GM12878 (cell line): ENCODE measurements around the gene UBAC2. TPM values are rescaled to one million over a fixed set of nuclear protein-coding genes. Genes with fewer than 3 reads are reported as not detected.
A peak's percentile ranks its signal among the peaks of the same experiment; 100 is the strongest.

Source experiments
- CHD1 ChIP-seq: IDR thresholded peaks from 2 replicates; pipeline ENCODE4 v1.6.1; 2012; ENCODE audit warnings: low read depth, low read length, improper control_type of control experiment
- CHD2 ChIP-seq: IDR thresholded peaks from 2 replicates; pipeline ENCODE4 v1.6.1; 2011; ENCODE audit warnings: low read depth, low read length, improper control_type of control experiment, borderline replicate concordance
- EZH2 ChIP-seq: IDR thresholded peaks from 2 replicates; pipeline ENCODE4 v1.6.1; 2012; ENCODE audit warnings: low read depth, mild to moderate bottlenecking, control low read depth, inconsistent platforms, low read length, borderline replicate concordance; ENCODE audit not compliant: control insufficient read depth
- GABPA ChIP-seq: IDR thresholded peaks from 2 replicates; pipeline ENCODE4 v1.6.1; 2014; ENCODE audit warnings: antibody characterized with exemption, low read depth, mild to moderate bottlenecking, inconsistent platforms
- KAT2A ChIP-seq: conservative IDR thresholded peaks from 2 replicates; pipeline ENCODE4 v1.6.1; 2011; ENCODE audit warnings: low read depth, low read length; ENCODE audit not compliant: control insufficient read depth
- MYB ChIP-seq: fragments of 150-350 bp; IDR thresholded peaks from 2 replicates; pipeline ENCODE4 v1.6.1; 2014; ENCODE audit warnings: mild to moderate bottlenecking, low read depth, low read length, borderline replicate concordance
- NBN ChIP-seq: fragments of 450-650 bp; IDR thresholded peaks from 2 replicates; pipeline ENCODE4 v1.6.1; 2016
- NFIC ChIP-seq: IDR thresholded peaks from 2 replicates; pipeline ENCODE4 v1.6.1; 2012; ENCODE audit warnings: low read depth, mild to moderate bottlenecking, inconsistent platforms, low read length, moderate library complexity
- NR2C2 ChIP-seq: IDR thresholded peaks from 2 replicates; pipeline ENCODE4 v1.6.1; 2011; ENCODE audit warnings: borderline replicate concordance, low read depth; ENCODE audit not compliant: control insufficient read depth, insufficient read length
- PAX8 ChIP-seq: fragments of 450-650 bp; IDR thresholded peaks from 2 replicates; pipeline ENCODE4 v1.6.1; 2017; ENCODE audit warnings: mild to moderate bottlenecking, moderate library complexity
- POLR2A ChIP-seq: IDR thresholded peaks from 2 replicates; pipeline ENCODE4 v1.6.1; 2011; ENCODE audit warnings: low read depth, mild to moderate bottlenecking, low read length
- POU2F2 ChIP-seq: IDR thresholded peaks from 3 replicates; pipeline ENCODE4 v1.6.1; 2011; ENCODE audit warnings: low read depth, mild to moderate bottlenecking, low read length, borderline replicate concordance
- RFX5 ChIP-seq: IDR thresholded peaks from 2 replicates; pipeline ENCODE4 v1.6.1; 2011; ENCODE audit warnings: low read depth, low read length, improper control_type of control experiment
- SRF ChIP-seq, 2 experiments: IDR thresholded peaks; 2 replicates each; pipeline ENCODE4 v1.6.1; 2011; ENCODE audit warnings: low read depth in 2 of 2, low read length in 2 of 2, mild to moderate bottlenecking in 1 of 2, moderate library complexity in 1 of 2
- SUPT20H ChIP-seq: IDR thresholded peaks from 2 replicates; pipeline ENCODE4 v1.6.1; 2011; ENCODE audit warnings: low read depth, mild to moderate bottlenecking, low read length, moderate library complexity, borderline replicate concordance; ENCODE audit not compliant: control insufficient read depth
- TBL1XR1 ChIP-seq: IDR thresholded peaks from 2 replicates; pipeline ENCODE4 v1.6.1; 2012; ENCODE audit warnings: low read depth, low read length, improper control_type of control experiment
- polyA plus RNA-seq, 11 experiments: library from polyadenylated mRNA; depleted of rRNA in 4 of 11; unstranded in 6 of 11; stranded (reverse) in 5 of 11; fragments of >200 nt; fragmentation: Nextera tagmentation in 4 of 11; fragmentation: Illumina TruSeq in 1 of 11; extraction: Ambion mirVana in 4 of 11; extraction: Trizol in 1 of 11; gene quantifications; 1 replicate in 1 of 11; 2 replicates in 10 of 11; pipeline versions ENCODE4 v1.2.1 to v1.2.3, GENCODE V29; 2011 to 2016; ENCODE audit warnings: inconsistent platforms in 2 of 11, missing spikeins in 2 of 11, low read depth in 1 of 11
- total RNA-seq, 4 experiments: library from RNA; depleted of rRNA in 3 of 4; stranded (reverse); fragments of >200 nt in 3 of 4; fragmentation: Illumina TruSeq in 1 of 4; extraction: Trizol in 1 of 4; gene quantifications; 2 replicates each; pipeline versions ENCODE4 v1.2.1 to v1.2.3, GENCODE V29; 2013 to 2021
- TF ChIP-seq, protein P1 (sequence below): fragments of 450-650 bp; conservative IDR thresholded peaks from 2 replicates; pipeline ENCODE4 v1.6.1; 2017; ENCODE audit warnings: mild to moderate bottlenecking, moderate library complexity
- TF ChIP-seq, protein P2 (sequence below): IDR thresholded peaks from 2 replicates; pipeline ENCODE4 v1.6.1; 2012; ENCODE audit warnings: low read depth, low read length, improper control_type of control experiment
- TF ChIP-seq, protein P3 (sequence below): fragments of 450-650 bp; IDR thresholded peaks from 2 replicates; pipeline ENCODE4 v1.6.1; 2017; ENCODE audit warnings: antibody characterized with exemption, mild to moderate bottlenecking, moderate library complexity
- TF ChIP-seq, protein P4 (sequence below): fragments of 450-650 bp; IDR thresholded peaks from 2 replicates; pipeline ENCODE4 v1.6.1; 2017; ENCODE audit warnings: mild to moderate bottlenecking, moderate library complexity

UBAC2 gene
- total and polyA plus RNA-seq, 10 of the 15 experiments (the other 5 are each of a cell fraction or from before 2014, with no cell fraction given) = 3.0 to 54.6 (median 17.4) TPM

- TF ChIP-seq, protein P1, sequence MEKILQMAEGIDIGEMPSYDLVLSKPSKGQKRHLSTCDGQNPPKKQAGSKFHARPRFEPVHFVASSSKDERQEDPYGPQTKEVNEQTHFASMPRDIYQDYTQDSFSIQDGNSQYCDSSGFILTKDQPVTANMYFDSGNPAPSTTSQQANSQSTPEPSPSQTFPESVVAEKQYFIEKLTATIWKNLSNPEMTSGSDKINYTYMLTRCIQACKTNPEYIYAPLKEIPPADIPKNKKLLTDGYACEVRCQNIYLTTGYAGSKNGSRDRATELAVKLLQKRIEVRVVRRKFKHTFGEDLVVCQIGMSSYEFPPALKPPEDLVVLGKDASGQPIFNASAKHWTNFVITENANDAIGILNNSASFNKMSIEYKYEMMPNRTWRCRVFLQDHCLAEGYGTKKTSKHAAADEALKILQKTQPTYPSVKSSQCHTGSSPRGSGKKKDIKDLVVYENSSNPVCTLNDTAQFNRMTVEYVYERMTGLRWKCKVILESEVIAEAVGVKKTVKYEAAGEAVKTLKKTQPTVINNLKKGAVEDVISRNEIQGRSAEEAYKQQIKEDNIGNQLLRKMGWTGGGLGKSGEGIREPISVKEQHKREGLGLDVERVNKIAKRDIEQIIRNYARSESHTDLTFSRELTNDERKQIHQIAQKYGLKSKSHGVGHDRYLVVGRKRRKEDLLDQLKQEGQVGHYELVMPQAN = no peak
- TF ChIP-seq, protein P2, sequence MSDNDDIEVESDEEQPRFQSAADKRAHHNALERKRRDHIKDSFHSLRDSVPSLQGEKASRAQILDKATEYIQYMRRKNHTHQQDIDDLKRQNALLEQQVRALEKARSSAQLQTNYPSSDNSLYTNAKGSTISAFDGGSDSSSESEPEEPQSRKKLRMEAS = no peak
- no peak for TF ChIP-seq KAT2A
- TF ChIP-seq CHD1 = no peak
- TF ChIP-seq, protein P3, sequence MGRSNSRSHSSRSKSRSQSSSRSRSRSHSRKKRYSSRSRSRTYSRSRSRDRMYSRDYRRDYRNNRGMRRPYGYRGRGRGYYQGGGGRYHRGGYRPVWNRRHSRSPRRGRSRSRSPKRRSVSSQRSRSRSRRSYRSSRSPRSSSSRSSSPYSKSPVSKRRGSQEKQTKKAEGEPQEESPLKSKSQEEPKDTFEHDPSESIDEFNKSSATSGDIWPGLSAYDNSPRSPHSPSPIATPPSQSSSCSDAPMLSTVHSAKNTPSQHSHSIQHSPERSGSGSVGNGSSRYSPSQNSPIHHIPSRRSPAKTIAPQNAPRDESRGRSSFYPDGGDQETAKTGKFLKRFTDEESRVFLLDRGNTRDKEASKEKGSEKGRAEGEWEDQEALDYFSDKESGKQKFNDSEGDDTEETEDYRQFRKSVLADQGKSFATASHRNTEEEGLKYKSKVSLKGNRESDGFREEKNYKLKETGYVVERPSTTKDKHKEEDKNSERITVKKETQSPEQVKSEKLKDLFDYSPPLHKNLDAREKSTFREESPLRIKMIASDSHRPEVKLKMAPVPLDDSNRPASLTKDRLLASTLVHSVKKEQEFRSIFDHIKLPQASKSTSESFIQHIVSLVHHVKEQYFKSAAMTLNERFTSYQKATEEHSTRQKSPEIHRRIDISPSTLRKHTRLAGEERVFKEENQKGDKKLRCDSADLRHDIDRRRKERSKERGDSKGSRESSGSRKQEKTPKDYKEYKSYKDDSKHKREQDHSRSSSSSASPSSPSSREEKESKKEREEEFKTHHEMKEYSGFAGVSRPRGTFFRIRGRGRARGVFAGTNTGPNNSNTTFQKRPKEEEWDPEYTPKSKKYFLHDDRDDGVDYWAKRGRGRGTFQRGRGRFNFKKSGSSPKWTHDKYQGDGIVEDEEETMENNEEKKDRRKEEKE = no peak
- no peak for TF ChIP-seq CHD2
- TF ChIP-seq NFIC = peak; percentile 45; the same call in 1 of the 2 replicates
- TF ChIP-seq SRF (IDR thresholded peaks at IDR 0.05; ENCODE audit: low read depth in 2 of 2, low read length in 2 of 2) = no peak
- TF ChIP-seq NBN = peak; percentile 79
- TF ChIP-seq POU2F2 = 0 out of 3 replicates have a peak, but pooled peaks have one; percentile 27
- TF ChIP-seq RFX5 = no peak
- no peak for TF ChIP-seq NR2C2
- TF ChIP-seq POLR2A = no peak
- TF ChIP-seq SUPT20H = no peak
- TF ChIP-seq TBL1XR1 = no peak
- TF ChIP-seq, protein P4, sequence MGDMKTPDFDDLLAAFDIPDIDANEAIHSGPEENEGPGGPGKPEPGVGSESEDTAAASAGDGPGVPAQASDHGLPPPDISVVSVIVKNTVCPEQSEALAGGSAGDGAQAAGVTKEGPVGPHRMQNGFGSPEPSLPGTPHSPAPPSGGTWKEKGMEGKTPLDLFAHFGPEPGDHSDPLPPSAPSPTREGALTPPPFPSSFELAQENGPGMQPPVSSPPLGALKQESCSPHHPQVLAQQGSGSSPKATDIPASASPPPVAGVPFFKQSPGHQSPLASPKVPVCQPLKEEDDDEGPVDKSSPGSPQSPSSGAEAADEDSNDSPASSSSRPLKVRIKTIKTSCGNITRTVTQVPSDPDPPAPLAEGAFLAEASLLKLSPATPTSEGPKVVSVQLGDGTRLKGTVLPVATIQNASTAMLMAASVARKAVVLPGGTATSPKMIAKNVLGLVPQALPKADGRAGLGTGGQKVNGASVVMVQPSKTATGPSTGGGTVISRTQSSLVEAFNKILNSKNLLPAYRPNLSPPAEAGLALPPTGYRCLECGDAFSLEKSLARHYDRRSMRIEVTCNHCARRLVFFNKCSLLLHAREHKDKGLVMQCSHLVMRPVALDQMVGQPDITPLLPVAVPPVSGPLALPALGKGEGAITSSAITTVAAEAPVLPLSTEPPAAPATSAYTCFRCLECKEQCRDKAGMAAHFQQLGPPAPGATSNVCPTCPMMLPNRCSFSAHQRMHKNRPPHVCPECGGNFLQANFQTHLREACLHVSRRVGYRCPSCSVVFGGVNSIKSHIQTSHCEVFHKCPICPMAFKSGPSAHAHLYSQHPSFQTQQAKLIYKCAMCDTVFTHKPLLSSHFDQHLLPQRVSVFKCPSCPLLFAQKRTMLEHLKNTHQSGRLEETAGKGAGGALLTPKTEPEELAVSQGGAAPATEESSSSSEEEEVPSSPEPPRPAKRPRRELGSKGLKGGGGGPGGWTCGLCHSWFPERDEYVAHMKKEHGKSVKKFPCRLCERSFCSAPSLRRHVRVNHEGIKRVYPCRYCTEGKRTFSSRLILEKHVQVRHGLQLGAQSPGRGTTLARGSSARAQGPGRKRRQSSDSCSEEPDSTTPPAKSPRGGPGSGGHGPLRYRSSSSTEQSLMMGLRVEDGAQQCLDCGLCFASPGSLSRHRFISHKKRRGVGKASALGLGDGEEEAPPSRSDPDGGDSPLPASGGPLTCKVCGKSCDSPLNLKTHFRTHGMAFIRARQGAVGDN = no peak
- no peak for TF ChIP-seq MYB
- TF ChIP-seq GABPA = no peak
- no peak for TF ChIP-seq PAX8
- no peak for TF ChIP-seq EZH2
Measured at GRCh38 chr13:99335603-99336002, 134.9 kb downstream of the UBAC2 start (continued).
